Naive B cell (primary cell): ENCODE data around the gene ITSN1. TPM values are rescaled to one million over a fixed set of nuclear protein-coding genes. Genes with fewer than 3 reads are reported as not detected.
"Not testable (repeated sequence)": the region's sequence is repeated elsewhere in the genome, so short reads cannot be mapped to it uniquely, and the experiment has no call there.

Source experiments
- ATAC-seq, 2 donors: fragments of 150-1000 bp; cut with Tn5 transposase; 2 replicates each; pipeline ENCODE4 v1.10.0; 2021; ENCODE audit warnings: low read depth in 2 of 2, mild to moderate bottlenecking in 2 of 2, moderate library complexity in 2 of 2
- DNase-seq: peaks from one replicate; pipeline ENCODE4 v3.0.0; 2022
- H3K27ac Mint-ChIP-seq, 6 donors: one replicate each; pipeline ENCODE4 v1.8.0; 2020 to 2022; ENCODE audit warnings: mild to moderate bottlenecking in 6 of 6, mixed read lengths in 6 of 6, moderate library complexity in 5 of 6, inconsistent platforms in 2 of 6
- H3K27me3 Mint-ChIP-seq, 3 donors: one replicate each; pipeline ENCODE4 v1.8.0; 2021 to 2022; ENCODE audit warnings: mixed read lengths in 3 of 3, mild to moderate bottlenecking in 1 of 3
- H3K36me3 Mint-ChIP-seq, 2 donors: one replicate each; pipeline ENCODE4 v1.8.0; 2020 to 2022; ENCODE audit warnings: mixed read lengths in 2 of 2, inconsistent platforms in 1 of 2, mild to moderate bottlenecking in 1 of 2
- H3K4me1 Mint-ChIP-seq, 3 donors: one replicate each; pipeline ENCODE4 v1.8.0; 2020 to 2022; ENCODE audit warnings: mixed read lengths in 3 of 3, inconsistent platforms in 1 of 3, mild to moderate bottlenecking in 1 of 3, moderate library complexity in 1 of 3
- H3K4me3 Mint-ChIP-seq, 8 donors: one replicate each; pipeline ENCODE4 v1.8.0; 2020 to 2022; ENCODE audit warnings: mild to moderate bottlenecking in 8 of 8, mixed read lengths in 8 of 8, moderate library complexity in 8 of 8, inconsistent platforms in 2 of 8
- H3K9me3 Mint-ChIP-seq, 7 donors: one replicate each; pipeline ENCODE4 v1.8.0; 2020 to 2022; ENCODE audit warnings: mixed read lengths in 7 of 7, mild to moderate bottlenecking in 5 of 7, inconsistent platforms in 2 of 7, moderate library complexity in 1 of 7
- polyA plus RNA-seq, 6 donors: library from polyadenylated mRNA; unstranded; fragments of 300-500 nt; fragmentation: Illumina TruSeq; gene quantifications; one replicate each; pipeline ENCODE4 v1.2.3, GENCODE V29; 2021; ENCODE audit warnings: low read depth in 6 of 6

Gene ITSN1
- polyA plus RNA-seq, 6 donors from 2014 or later = 0.12 to 1.4 (median 0.60) TPM; not detected in 1

GRCh38 chr21:33676666-33677065 lies 34.4 kb downstream of the ITSN1 start:
- not testable (repeated sequence) for H3K4me1 Mint-ChIP-seq, H3K27me3 Mint-ChIP-seq, H3K9me3 Mint-ChIP-seq, H3K27ac Mint-ChIP-seq, H3K4me3 Mint-ChIP-seq, ATAC-seq, H3K36me3 Mint-ChIP-seq, DNase-seq

- Mint-ChIP-seq H3K9me3 (peaks cover 0 to 1% (median 0%) of the 10 kb centered on the region in 7 donors), H3K4me3 (no peak overlapping the region), H3K4me1 (no peaks in the 10 kb centered on the region), H3K36me3 (no peaks in the 10 kb centered on the region), H3K27me3 (peaks cover 0 to 7% (median 0%) of the 10 kb centered on the region in 3 donors), H3K27ac (no peak overlapping the region)
- ATAC-seq (no peak), DNase-seq (no peak)
Observed at GRCh38 chr21:33677450-33677849, 35.1 kb downstream of the ITSN1 start.

GRCh38 chr21:33680870-33681269 lies 38.6 kb downstream of the ITSN1 start:
- ATAC-seq (no peak), DNase-seq (no peak)
- no peak overlapping the region for H3K4me3 Mint-ChIP-seq
- no peaks in the 10 kb centered on the region for H3K36me3 Mint-ChIP-seq
- peaks cover 0 to 1% (median 0%) of the 10 kb centered on the region in 7 donors for H3K9me3 Mint-ChIP-seq
- no peak overlapping the region for H3K27ac Mint-ChIP-seq
- H3K4me1 Mint-ChIP-seq = no peaks in the 10 kb centered on the region
- H3K27me3 Mint-ChIP-seq = peaks cover 0 to 17% (median 6%) of the 10 kb centered on the region in 3 donors

DNA sequence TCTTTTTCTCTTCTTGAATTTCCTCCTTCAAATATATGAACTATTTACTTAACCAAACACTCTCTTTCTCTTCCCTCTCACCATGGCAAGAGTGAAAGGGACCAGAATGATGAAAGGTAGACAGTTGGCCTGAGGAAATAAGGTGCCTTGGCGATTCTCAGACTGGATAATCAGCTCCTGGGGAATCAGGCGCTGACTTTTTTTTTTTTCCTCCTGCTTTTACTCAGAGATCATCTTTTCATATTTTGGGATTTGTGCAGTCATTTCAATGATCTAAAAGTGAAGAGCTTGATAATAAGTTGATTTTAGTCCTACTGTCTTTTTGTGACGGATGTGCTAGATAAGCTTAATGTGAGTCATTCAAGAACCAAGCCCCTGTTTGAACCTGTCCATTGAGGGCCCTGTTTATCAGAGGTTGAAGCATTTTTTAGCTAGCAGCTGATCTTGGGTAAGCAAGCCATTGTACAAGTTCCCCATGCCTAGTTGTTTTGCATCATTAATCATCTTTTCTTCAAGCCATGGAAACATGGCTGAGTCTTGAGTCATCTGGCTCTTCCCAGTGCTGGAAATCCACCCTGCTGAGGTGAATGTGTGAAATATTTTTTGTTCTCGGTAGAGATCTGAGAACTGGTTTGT lies 40.8 kb downstream of the ITSN1 start:
- Mint-ChIP-seq H3K4me1 (no peaks in the 10 kb centered on the region), H3K27ac (no peak overlapping the region), H3K36me3 (peaks cover 0 to under 1% of the 10 kb centered on the region in 2 donors), H3K4me3 (no peak overlapping the region), H3K27me3 (peaks cover 0 to 10% (median 6%) of the 10 kb centered on the region in 3 donors), H3K9me3 (peaks cover 0 to 1% (median 0%) of the 10 kb centered on the region in 7 donors)
- DNase-seq (no peak), ATAC-seq (no peak)

DNA sequence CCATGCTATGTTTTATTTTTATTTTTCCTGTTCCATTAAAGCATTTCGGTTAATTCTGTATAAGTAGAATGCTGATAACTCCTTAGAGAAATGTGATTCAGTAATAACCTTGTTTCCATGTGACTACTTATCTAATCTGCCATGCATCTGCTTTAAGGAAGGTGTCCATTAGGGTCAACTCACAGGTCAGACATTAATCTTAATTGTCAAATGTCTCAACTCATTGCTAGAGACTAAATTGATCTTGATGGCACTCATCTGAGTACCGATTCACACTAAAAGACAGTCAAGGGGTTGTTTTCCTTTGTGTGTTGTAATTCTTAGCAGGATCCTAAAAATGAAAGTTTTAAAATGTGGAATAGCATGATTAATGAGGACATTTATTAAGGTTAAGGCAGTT lies 41.8 kb downstream of the ITSN1 start:
- no peaks in the 10 kb centered on the region for H3K4me1 Mint-ChIP-seq
- H3K9me3 Mint-ChIP-seq = peaks cover 0 to 1% (median 0%) of the 10 kb centered on the region in 7 donors
- ATAC-seq = no peak
- no peak overlapping the region for H3K4me3 Mint-ChIP-seq
- peaks cover 0 to 5% of the 10 kb centered on the region in 2 donors for H3K36me3 Mint-ChIP-seq
- DNase-seq = no peak
- no peak overlapping the region for H3K27ac Mint-ChIP-seq
- H3K27me3 Mint-ChIP-seq = peaks cover 0 to 18% (median 6%) of the 10 kb centered on the region in 3 donors

DNA sequence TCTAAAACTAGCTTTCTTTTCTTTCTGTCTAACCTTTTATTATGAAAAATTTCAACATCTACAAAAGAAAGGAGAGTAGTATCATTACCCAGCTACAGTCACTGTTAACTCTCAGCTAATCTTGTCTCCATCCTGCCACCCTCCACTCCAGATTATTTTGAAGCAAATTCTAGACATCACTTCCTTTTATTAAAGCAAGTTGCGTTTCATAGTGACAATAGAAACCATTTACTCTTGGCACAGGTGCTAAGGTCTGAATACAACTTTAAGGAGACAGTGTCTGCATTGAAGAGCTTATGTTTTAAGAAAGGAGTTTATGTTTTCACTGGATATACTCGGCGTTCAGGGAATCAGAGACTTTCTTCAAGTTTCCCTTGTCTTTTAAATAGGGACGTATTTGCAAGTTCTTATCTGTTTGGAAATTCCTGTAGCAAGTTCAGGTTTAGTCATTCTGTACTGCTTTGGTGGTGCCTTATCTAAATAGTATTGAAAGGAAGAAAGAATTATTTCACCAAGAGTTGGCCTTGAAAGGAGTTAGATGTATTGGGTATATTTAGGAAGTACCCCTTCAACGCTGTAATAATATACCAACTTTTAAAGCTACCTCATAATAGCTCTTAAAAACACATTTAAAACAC lies 42.7 kb downstream of the ITSN1 start:
- H3K36me3 Mint-ChIP-seq = peaks cover 0 to 5% of the 10 kb centered on the region in 2 donors

DNA sequence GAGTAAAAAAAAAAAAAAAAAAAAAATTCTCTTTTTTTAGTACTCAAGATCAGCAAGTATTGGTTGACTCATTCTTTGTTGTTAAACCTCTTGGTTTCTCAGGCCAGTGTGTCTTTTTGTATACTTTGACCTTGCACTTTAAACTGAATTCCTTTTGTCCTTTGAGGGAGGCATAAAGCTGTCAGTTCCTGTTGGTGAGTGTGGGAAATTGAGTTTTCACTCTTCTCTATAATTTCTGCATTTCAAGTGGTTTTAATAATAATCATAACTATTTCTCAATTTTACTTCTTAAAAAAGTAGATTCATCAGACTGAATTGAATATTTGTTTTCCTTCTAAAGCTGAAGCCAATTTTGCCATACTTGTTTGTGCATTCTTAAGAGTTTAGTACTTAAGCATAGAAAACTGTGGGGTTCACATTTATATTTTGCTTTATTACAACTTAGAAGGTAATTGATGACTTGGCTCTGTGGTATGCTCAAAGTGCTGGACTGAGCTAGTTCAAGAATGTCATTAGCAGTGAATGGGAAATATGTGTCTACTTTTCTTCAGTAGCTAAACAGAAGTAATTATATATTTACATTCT lies 43.4 kb downstream of the ITSN1 start:
- DNase-seq (no peak), ATAC-seq (no peak)
- H3K9me3 Mint-ChIP-seq = peaks cover 0 to 1% (median 0%) of the 10 kb centered on the region in 7 donors
- peaks cover 0 to 5% of the 10 kb centered on the region in 2 donors for H3K36me3 Mint-ChIP-seq
- H3K27ac Mint-ChIP-seq = no peak overlapping the region
- H3K27me3 Mint-ChIP-seq = peaks cover 0 to 18% (median 6%) of the 10 kb centered on the region in 3 donors
- H3K4me3 Mint-ChIP-seq = no peak overlapping the region
- no peaks in the 10 kb centered on the region for H3K4me1 Mint-ChIP-seq

More for the DNA sequence above, 42.7 kb downstream of the ITSN1 start:
- ATAC-seq (no peak), DNase-seq (no peak)
- H3K4me3 Mint-ChIP-seq = no peak overlapping the region
- H3K4me1 Mint-ChIP-seq = no peaks in the 10 kb centered on the region
- H3K27ac Mint-ChIP-seq = no peak overlapping the region
- H3K27me3 Mint-ChIP-seq = peaks cover 0 to 18% (median 6%) of the 10 kb centered on the region in 3 donors
- peaks cover 0 to 1% (median 0%) of the 10 kb centered on the region in 7 donors for H3K9me3 Mint-ChIP-seq

DNA sequence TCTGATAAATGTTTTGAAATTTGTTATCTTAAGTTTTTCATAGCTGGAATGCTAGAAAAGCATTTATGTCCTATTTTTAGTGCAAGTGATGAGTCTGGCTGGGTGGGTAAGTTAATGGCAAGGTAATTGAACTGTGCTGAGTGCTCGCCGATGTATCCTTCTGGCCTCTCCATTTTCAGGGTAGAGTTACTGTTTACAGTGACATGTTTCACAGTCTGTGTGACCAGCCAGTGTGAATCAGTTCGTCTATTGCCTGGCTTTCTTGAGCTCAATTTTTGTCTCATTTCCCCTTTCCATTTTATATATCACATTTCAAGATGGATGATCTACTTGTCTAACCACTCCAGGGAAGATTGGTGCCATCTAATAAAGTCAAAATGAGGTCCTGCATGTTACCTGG lies 44.1 kb downstream of the ITSN1 start:
- no peaks in the 10 kb centered on the region for H3K4me1 Mint-ChIP-seq
- H3K4me3 Mint-ChIP-seq = no peak overlapping the region
- peaks cover 0 to 5% of the 10 kb centered on the region in 2 donors for H3K36me3 Mint-ChIP-seq
- H3K27me3 Mint-ChIP-seq = peaks cover 0 to 18% (median 6%) of the 10 kb centered on the region in 3 donors
- H3K9me3 Mint-ChIP-seq = no peaks in the 10 kb centered on the region
- no peak for DNase-seq
- peak overlapping the region in 1 of 6 donors; percentile 12 for H3K27ac Mint-ChIP-seq
- no peak for ATAC-seq

GRCh38 chr21:33687634-33688033 lies 45.3 kb downstream of the ITSN1 start:
- H3K4me1 Mint-ChIP-seq = no peaks in the 10 kb centered on the region
- H3K36me3 Mint-ChIP-seq = peaks cover 0 to 5% of the 10 kb centered on the region in 2 donors
- no peak for ATAC-seq
- H3K27ac Mint-ChIP-seq = no peak overlapping the region
- H3K27me3 Mint-ChIP-seq = peaks cover 0 to 18% (median 6%) of the 10 kb centered on the region in 3 donors
- no peak overlapping the region for H3K4me3 Mint-ChIP-seq
- no peak for DNase-seq
- no peaks in the 10 kb centered on the region for H3K9me3 Mint-ChIP-seq

DNA sequence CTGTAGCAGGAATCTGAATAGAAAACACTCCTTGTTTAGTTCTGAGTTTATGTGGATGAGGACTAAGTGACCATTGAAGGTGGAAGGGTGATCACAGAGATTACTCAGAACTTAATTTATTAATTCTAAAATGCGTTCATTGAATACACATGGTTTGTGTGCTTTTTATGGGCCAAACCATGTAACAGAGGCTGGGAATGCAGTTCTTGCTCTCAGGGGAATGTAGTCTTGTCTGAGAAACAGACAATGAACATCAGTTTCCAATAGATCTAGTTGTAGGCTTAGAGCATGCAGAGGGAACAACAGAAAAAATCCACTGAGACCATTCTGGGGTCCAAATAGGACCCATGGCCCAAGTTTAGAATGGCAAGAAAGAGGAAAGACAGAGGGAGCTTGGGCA lies 46.1 kb downstream of the ITSN1 start:
- Mint-ChIP-seq H3K9me3 (no peaks in the 10 kb centered on the region), H3K4me1 (no peaks in the 10 kb centered on the region), H3K27me3 (peaks cover 0 to 17% (median 6%) of the 10 kb centered on the region in 3 donors), H3K27ac (no peak overlapping the region), H3K36me3 (peaks cover 0 to 5% of the 10 kb centered on the region in 2 donors), H3K4me3 (no peak overlapping the region)
- no peak for ATAC-seq
- no peak for DNase-seq

GRCh38 chr21:33690874-33691273 lies 48.6 kb downstream of the ITSN1 start:
- peaks cover 0 to 5% of the 10 kb centered on the region in 2 donors for H3K36me3 Mint-ChIP-seq
- ATAC-seq = no peak
- no peak overlapping the region for H3K4me3 Mint-ChIP-seq
- H3K27me3 Mint-ChIP-seq = peaks cover 0 to 7% (median 0%) of the 10 kb centered on the region in 3 donors
- no peak for DNase-seq
- H3K4me1 Mint-ChIP-seq = no peaks in the 10 kb centered on the region
- no peak overlapping the region for H3K27ac Mint-ChIP-seq
- no peaks in the 10 kb centered on the region for H3K9me3 Mint-ChIP-seq

DNA sequence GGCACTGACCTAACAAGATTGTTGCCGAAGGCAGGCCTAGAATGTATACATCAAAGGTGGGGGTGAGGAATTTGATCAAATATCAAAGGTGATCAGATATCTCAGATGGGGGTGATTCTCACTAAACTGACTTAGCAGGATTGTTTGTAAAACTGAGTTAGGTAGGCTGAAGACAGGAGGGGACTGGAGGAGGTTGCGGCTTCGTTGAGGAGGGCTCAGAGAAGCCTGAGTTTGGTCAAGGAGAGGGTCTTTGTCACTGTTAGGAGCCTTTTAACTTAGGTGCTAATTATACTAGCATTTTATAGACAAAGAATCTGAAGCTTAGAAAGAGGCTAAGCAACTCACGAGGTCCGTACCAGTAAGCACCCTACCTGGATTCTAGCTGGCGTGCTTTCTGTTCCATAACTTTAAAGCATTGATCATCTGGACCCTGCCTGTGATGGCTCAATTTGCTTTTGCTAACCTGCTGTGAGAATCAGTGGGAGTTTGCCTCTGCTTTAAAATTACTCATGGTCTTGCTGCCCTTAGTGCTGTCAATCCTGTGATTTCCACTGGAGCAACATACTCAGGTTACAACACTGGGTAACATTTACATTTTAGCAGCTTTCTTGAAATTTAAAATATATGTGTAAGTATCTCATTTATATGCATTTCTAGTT lies 49.8 kb downstream of the ITSN1 start:
- ATAC-seq (no peak), DNase-seq (no peak)
- Mint-ChIP-seq H3K4me1 (no peaks in the 10 kb centered on the region), H3K27me3 (peaks cover 0 to 7% (median 0%) of the 10 kb centered on the region in 3 donors), H3K27ac (peak overlapping the region in 2 of 6 donors; percentile 5 to 8), H3K36me3 (peaks cover 0 to 5% of the 10 kb centered on the region in 2 donors), H3K9me3 (no peaks in the 10 kb centered on the region), H3K4me3 (no peak overlapping the region)

DNA sequence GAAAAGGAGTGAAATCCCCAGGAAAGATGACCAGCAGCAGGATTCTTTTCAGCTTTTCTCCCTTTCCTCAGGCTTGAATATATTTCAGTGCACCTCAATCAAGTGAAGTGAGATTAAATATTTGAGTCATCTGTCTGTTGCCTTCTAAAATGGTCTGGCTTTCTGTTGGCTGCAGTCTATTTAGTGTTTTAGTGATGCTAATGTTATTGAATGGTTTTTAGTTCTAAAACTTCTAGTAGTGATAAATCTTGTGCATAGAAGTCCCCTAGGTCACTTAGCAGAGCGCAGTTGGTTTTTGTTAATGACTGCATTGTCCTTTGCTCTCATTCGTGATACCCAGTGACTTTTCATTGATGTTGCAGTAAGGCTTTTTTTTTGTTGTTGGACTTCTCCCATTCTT lies 53.5 kb downstream of the ITSN1 start:
- Mint-ChIP-seq H3K4me1 (no peaks in the 10 kb centered on the region), H3K27me3 (peaks cover 4 to 6% (median 5%) of the 10 kb centered on the region in 3 donors), H3K9me3 (no peaks in the 10 kb centered on the region), H3K27ac (no peak overlapping the region), H3K4me3 (no peak overlapping the region), H3K36me3 (no peaks in the 10 kb centered on the region)
- DNase-seq (no peak), ATAC-seq (no peak)
